Measurements from ENCODE around the gene SH2D5.

DNA sequence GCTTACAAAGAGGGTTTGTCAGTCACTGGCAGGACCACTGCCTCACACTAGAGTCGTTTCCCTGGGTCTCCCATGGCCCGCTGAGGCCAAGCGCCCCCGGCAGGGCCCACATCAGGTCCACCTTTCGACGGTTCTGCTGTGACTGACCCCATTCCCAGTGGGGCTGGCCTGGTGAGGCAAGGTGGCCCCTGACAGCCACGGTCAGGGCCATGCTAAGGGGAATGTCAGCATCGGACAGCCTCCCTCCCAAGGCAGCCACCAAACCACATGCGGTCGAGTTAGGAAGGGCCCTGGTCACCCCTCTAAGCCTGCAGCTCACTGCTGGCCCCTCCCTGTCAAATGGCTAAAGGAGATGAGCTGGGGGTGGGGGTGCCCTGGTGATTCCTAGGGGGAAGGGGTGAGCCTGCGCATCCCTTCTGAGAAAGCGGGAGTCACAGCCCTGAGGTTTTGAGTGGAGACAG is 11.8 kb downstream of the SH2D5 start:
- TF ChIP-seq POLR2A (IDR thresholded peaks at IDR 0.05) (no peak), POLR2AphosphoS5 (IDR thresholded peaks at IDR 0.05) (no peak)
- TF ChIP-seq, protein P1, sequence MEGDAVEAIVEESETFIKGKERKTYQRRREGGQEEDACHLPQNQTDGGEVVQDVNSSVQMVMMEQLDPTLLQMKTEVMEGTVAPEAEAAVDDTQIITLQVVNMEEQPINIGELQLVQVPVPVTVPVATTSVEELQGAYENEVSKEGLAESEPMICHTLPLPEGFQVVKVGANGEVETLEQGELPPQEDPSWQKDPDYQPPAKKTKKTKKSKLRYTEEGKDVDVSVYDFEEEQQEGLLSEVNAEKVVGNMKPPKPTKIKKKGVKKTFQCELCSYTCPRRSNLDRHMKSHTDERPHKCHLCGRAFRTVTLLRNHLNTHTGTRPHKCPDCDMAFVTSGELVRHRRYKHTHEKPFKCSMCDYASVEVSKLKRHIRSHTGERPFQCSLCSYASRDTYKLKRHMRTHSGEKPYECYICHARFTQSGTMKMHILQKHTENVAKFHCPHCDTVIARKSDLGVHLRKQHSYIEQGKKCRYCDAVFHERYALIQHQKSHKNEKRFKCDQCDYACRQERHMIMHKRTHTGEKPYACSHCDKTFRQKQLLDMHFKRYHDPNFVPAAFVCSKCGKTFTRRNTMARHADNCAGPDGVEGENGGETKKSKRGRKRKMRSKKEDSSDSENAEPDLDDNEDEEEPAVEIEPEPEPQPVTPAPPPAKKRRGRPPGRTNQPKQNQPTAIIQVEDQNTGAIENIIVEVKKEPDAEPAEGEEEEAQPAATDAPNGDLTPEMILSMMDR (IDR thresholded peaks at IDR 0.05) = no peak
